ENCODE results near the gene DHTKD1.
A peak's percentile ranks its signal among the peaks of the same experiment; 100 is the strongest.

The DHTKD1 gene, protein sequence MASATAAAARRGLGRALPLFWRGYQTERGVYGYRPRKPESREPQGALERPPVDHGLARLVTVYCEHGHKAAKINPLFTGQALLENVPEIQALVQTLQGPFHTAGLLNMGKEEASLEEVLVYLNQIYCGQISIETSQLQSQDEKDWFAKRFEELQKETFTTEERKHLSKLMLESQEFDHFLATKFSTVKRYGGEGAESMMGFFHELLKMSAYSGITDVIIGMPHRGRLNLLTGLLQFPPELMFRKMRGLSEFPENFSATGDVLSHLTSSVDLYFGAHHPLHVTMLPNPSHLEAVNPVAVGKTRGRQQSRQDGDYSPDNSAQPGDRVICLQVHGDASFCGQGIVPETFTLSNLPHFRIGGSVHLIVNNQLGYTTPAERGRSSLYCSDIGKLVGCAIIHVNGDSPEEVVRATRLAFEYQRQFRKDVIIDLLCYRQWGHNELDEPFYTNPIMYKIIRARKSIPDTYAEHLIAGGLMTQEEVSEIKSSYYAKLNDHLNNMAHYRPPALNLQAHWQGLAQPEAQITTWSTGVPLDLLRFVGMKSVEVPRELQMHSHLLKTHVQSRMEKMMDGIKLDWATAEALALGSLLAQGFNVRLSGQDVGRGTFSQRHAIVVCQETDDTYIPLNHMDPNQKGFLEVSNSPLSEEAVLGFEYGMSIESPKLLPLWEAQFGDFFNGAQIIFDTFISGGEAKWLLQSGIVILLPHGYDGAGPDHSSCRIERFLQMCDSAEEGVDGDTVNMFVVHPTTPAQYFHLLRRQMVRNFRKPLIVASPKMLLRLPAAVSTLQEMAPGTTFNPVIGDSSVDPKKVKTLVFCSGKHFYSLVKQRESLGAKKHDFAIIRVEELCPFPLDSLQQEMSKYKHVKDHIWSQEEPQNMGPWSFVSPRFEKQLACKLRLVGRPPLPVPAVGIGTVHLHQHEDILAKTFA

DNA sequence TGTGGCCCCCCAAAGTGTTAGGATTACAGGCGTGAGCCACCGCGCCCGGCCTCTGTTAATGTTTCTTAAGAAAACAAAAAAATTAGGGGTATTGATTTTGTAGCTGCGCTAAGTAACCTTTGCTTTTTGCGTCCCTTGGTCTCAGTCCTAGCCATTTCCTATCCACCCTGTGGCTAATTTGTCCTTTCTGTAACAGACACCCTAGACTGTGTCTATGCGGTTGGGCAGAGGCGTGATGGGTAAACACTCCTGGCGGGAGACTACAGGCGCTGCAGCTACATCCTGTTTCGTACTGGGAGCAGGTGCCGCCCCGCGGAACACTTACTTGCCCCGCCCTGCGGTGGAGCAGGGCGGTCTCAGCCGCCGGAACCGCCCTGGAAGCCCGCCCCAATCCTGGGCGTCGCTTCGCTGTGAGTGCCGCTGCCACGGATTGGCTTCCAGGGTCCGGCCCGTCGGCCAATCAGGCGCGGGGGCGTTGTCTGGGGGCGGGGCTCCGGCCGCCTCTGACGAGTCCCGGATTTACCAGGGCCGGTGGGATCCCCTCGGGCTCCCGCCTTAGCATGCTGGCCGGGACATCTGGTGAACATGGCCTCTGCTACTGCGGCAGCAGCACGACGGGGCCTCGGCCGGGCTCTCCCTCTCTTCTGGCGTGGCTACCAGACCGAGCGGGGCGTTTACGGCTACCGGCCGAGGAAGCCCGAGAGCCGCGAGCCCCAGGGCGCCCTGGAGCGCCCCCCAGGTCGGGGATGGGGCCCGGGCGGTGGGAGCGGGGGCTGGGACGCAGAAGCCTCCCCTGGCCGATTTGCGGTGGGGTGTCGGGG lies at the start of gene DHTKD1:
Gene DHTKD1 (plus strand): TSS at position 506 of the 821 bp plus-strand sequence. CDS start 80 bp downstream, at position 586.
- DNase-seq, result peak; percentile 87 to 94

DNA sequence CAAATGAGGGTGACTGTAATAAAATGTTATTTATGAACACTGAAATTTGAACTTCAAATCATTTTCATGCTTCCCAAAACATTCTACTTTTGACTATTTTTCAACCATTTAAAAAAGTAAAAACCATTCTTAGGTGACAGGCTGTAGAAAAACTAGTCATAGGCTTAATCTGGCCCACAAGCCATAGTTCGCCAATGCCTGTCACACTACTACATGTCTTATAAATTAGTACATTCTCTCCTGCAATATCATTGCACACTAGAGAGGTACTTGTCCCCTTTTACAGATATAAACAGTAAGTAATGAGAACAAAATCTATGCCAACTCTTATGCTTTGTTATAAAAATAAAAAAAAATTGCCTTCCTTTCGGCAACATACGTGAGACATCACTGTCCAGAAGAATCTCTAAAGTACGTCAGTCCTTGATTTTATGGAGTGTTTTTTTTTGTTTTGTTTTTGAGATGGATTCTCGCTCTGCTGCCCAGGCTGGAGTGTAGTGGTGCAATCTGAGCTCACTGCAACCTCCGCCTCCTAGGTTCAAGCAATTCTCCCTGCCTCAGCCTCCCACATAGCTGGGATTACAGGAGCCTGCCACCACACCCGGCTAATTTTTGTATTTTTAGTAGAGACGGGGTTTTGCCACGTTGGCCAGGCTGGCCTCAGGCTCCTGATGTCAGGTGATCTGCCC lies 49.3 kb upstream of the DHTKD1 start:
- no peak for DNase-seq

DNA sequence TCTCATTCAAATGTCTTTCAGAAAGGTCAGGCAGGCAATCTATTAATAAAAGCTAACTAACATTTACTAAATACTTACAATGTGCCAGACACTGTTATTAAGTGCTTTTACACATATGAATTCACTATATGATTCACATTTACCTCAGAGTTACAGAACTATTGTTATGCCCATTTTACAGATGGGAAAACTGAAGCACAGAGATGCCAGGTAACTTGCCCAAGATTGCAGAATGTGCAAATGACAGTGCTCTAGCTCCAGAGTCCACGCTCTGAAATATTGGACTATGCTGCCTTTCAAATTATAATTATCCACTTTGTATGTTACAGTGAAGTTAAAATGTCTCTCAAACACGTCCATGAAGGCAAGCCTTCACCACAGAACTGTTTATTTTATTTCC lies 48.2 kb upstream of the DHTKD1 start:
- no peak for DNase-seq

- no peak for DNase-seq
Observed at GRCh38 chr10:12022580-12023257, 46.0 kb upstream of the DHTKD1 start.

- no peak for DNase-seq
Observed at GRCh38 chr10:12025591-12025990, 43.2 kb upstream of the DHTKD1 start.

- DNase-seq, result no peak
Observed at GRCh38 chr10:12027539-12027938, 41.2 kb upstream of the DHTKD1 start.

GRCh38 chr10:12031404-12031803 lies 37.4 kb upstream of the DHTKD1 start:
- DNase-seq, result no peak

DNA sequence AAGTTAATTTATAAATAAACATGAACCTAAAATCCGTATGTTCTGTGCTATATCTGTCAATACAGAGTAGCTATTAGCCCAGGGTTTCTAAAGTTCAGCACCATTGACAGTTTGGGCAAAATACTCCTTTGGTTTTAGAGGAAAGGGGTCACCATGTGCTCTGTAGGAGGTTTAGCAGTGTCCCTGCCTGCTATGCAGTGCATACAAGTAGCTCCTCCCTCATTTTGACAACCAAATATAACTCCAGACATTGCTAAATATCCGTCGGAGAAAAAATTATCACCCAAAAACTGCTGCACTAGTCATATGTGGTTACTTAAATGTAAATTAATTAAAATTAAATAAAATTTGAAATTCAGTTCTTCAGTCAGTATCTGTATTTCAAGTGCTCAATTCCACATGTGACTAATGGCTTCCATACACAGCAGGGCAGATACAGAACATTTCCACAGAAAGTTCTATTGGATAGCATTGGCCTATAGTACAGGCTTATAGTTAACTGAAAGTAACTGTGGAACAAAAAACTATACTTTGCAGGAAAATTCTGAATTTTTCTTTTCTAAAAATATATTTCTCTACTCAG lies 32.6 kb upstream of the DHTKD1 start:
- no peak for DNase-seq

- peak; percentile 7 to 12 for DNase-seq
Observed at GRCh38 chr10:12041766-12042408, 26.9 kb upstream of the DHTKD1 start.

DNA sequence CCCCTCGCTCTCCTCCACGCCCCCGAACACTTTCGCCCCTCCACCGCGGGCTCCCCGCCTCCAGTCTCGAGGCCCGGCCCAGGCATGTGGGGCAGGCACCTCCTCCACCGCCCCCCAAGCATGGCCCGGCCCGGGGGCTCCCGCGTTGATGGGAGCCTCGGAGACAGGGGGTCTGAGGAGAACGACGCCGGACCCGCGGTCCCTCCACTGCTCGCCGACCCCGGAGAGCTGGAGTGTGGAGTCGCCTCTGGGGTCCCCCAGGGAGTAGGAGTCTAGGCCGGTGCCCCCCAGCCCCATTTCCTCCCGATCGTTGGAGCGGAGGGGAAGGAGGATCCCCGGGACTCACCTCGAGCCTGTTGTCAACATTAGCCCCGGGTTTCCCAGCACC lies 26.4 kb upstream of the DHTKD1 start:
- DNase-seq, result no peak

DNA sequence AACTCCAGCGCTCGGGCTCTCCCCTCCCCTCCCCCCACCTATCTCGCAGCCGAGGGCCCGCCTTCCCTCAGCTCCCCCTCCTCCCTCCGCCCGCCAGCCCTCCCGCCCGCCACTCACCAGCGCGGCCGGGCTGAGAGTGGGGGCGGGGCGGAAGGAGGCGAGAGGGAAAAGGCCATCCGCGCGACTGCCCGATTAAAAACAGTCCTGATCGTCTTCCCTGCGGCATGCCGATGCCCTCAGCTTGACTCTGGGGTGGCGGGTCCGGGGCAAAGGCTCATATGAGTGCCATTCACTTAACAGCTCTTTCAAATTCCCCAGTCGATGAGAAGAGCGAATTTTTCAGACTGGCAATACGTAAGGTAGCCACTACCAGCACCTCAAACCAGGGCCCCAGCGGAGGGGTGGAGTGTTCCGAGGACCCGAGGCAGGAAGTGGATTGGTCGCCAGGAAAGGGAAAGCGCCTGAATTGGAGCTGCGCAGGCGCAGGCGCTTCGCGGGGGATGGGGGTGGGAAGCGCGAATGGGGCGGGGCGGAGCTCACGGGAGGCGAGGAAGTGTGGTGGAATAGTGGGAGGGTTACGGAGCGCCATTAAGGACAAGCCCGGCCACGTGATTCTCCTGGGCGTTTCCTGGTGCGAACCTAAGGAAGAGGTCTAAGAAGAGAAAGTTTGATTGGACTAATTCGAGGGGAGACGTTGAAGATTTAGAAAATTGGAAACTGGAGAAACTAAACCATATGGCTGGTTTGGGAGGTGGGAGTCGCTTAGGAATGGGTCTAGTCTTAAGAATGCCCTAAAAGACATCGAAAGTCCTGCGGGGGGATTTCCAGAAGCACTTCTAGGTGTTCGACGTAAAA lies 25.7 kb upstream of the DHTKD1 start, which contains the start of gene UPF2:
Gene UPF2 (minus strand): TSS at position 13 of the 855 bp plus-strand sequence. CDS start 7,386 bp downstream, outside the sequence.
- DNase-seq, result peak; percentile 88 to 96

- no peak for DNase-seq
Observed at GRCh38 chr10:12045596-12045995, 23.2 kb upstream of the DHTKD1 start.

GRCh38 chr10:12048547-12048946 lies 20.2 kb upstream of the DHTKD1 start:
- DNase-seq, result no peak

GRCh38 chr10:12050528-12050927 lies 18.2 kb upstream of the DHTKD1 start:
- no peak for DNase-seq

GRCh38 chr10:12051241-12051640 lies 17.5 kb upstream of the DHTKD1 start:
- no peak for DNase-seq

- no peak for DNase-seq
Observed at GRCh38 chr10:12055732-12056131, 13.0 kb upstream of the DHTKD1 start.

GRCh38 chr10:12056748-12057147 lies 12.0 kb upstream of the DHTKD1 start:
- DNase-seq, result no peak

DNA sequence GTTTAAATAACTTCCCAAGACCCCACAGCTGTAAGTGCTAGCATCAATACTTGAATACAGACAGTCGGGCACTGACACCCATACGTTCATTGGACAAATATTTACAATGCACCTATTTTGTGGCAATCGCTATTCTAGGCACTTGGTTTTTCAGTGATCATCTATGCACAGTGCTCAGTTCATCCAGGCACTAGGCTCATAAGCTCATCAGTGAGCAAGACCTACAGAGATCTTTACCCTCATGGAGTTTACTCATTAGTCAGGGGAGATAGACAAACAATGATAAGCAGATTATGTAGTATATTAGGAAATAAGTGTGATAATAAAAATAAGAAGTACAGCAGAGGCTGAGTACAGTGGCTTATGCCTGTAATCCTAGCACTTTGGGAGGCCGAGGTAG lies 7.6 kb upstream of the DHTKD1 start:
- no peak for DNase-seq

DNA sequence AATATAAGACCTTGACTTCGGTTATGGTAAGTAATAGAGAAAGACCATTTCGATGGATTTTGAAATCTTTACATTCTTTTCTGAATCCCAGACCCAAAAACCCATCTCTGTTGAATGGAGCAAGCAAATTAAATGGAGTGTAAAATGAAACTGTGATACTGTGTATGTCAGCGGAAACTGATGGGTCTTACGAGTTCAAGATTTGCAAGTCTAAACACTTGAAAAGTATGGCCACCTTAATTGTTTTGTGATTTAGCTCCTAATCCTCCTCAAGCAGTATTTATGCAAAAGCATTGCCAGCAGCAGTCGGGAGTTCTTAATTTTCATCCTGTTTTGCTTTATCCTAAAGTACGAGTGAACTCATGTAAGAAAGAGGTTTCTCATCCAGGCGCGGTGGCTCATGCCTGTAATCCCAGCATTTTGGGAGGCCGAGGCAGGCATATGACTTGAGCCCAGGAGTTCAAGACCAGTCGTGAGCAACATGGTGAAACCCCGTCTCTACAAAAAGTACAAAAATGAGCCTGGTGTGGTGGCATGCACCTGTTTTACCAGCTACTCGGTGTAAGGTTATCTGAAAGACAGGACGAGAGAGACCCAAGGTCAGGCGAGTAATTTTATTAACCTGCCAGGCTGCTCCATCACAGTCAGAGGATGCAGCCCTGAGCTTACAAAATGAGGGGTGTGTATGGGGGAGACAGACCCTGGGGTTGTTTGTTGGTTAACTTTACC lies 5.8 kb upstream of the DHTKD1 start:
- DNase-seq, result no peak
